CD14-positive monocyte (primary cell): ENCODE data around the gene KNSTRN. TPM values are rescaled to one million over a fixed set of nuclear protein-coding genes. Genes with fewer than 3 reads are reported as not detected.

Source experiments
- DNase-seq, 3 donors: peaks; one replicate each; pipeline ENCODE4 v3.0.0-alpha.2; 2011 to 2022
- H2AFZ ChIP-seq: 2 replicates; pipeline ENCODE4 v1.6.0; 2012; ENCODE audit warnings: mild to moderate bottlenecking, low read depth, low read length, inconsistent platforms; ENCODE audit not compliant: insufficient read depth, poor library complexity, severe bottlenecking
- H3K27ac ChIP-seq, 2 donors: 1 replicate in 1 of 2; 2 replicates in 1 of 2; pipeline ENCODE4 v1.5.1; 2012 to 2013; ENCODE audit warnings: low read length in 2 of 2, control low read depth in 1 of 2, inconsistent platforms in 1 of 2, low read depth in 1 of 2, mild to moderate bottlenecking in 1 of 2
- H3K27me3 ChIP-seq, 2 donors: one replicate each; pipeline versions ENCODE4 v1.6.0 to v1.6.1; 2011 to 2013; ENCODE audit warnings: low read length in 2 of 2; ENCODE audit not compliant: control insufficient read depth in 2 of 2, insufficient read depth in 2 of 2
- H3K36me3 ChIP-seq, 2 donors: replicated peaks in 1 of 2; 1 replicate in 1 of 2; 2 replicates in 1 of 2; pipeline versions ENCODE4 v1.5.1 to v1.6.1; 2012 to 2013; ENCODE audit warnings: low read length in 2 of 2, control low read depth in 1 of 2, inconsistent platforms in 1 of 2, mild to moderate bottlenecking in 1 of 2; ENCODE audit not compliant: insufficient read depth in 2 of 2, control insufficient read depth in 1 of 2
- H3K4me1 ChIP-seq, 2 donors: 1 replicate in 1 of 2; 2 replicates in 1 of 2; pipeline versions ENCODE4 v1.5.1 to v1.6.1; 2012 to 2013; ENCODE audit warnings: low read length in 2 of 2, control low read depth in 1 of 2, inconsistent platforms in 1 of 2, mild to moderate bottlenecking in 1 of 2, moderate library complexity in 1 of 2; ENCODE audit not compliant: insufficient read depth in 2 of 2, control insufficient read depth in 1 of 2
- H3K4me2 ChIP-seq: replicated peaks from 2 replicates; pipeline ENCODE3; 2012; ENCODE audit warnings: low read length, moderate library complexity, mild to moderate bottlenecking; ENCODE audit not compliant: poor library complexity, severe bottlenecking; ENCODE audit errors: extremely low read depth
- H3K4me3 ChIP-seq, 3 experiments: fragments of 200-600 bp in 1 of 3; sonication (generic) in 1 of 3; replicated peaks in 1 of 3; 1 replicate in 2 of 3; 2 replicates in 1 of 3; pipeline ENCODE4 v1.5.1; 2011 to 2013; ENCODE audit warnings: low read length in 3 of 3, mild to moderate bottlenecking in 3 of 3, control low read depth in 2 of 3, low read depth in 2 of 3, inconsistent platforms in 1 of 3, moderate library complexity in 1 of 3
- H3K79me2 ChIP-seq: 2 replicates; pipeline ENCODE4 v1.6.0; 2012; ENCODE audit warnings: mild to moderate bottlenecking, control low read depth, inconsistent platforms, low read length, moderate library complexity; ENCODE audit not compliant: insufficient read depth
- H3K9ac ChIP-seq: 2 replicates; pipeline ENCODE4 v1.6.0; 2017; ENCODE audit warnings: low read length, mild to moderate bottlenecking; ENCODE audit not compliant: insufficient read depth, poor library complexity, severe bottlenecking
- H3K9me3 ChIP-seq, 2 donors: replicated peaks in 1 of 2; 1 replicate in 1 of 2; 2 replicates in 1 of 2; pipeline versions ENCODE4 v1.5.1 to v1.6.1; 2012 to 2013; ENCODE audit warnings: low read length in 2 of 2, control low read depth in 1 of 2; ENCODE audit not compliant: control insufficient read depth in 1 of 2, insufficient read depth in 1 of 2
- H4K20me1 ChIP-seq: 2 replicates; pipeline ENCODE4 v1.6.0; 2012; ENCODE audit warnings: mild to moderate bottlenecking, low read length, control low read depth, moderate library complexity; ENCODE audit not compliant: insufficient read depth
- H3K27ac Mint-ChIP-seq, 7 donors: one replicate each; pipeline ENCODE4 v1.8.0; 2020; ENCODE audit warnings: mild to moderate bottlenecking in 7 of 7, mixed read lengths in 7 of 7, moderate library complexity in 6 of 7, inconsistent platforms in 2 of 7
- H3K27me3 Mint-ChIP-seq, 3 donors: one replicate each; pipeline ENCODE4 v1.8.0; 2021 to 2022; ENCODE audit warnings: low read depth in 3 of 3, mild to moderate bottlenecking in 3 of 3, mixed read lengths in 3 of 3, moderate library complexity in 3 of 3, inconsistent platforms in 1 of 3
- H3K36me3 Mint-ChIP-seq, 2 donors: one replicate each; pipeline ENCODE4 v1.8.0; 2020; ENCODE audit warnings: mixed read lengths in 2 of 2, inconsistent platforms in 1 of 2, mild to moderate bottlenecking in 1 of 2
- H3K4me1 Mint-ChIP-seq: one replicate; pipeline ENCODE4 v1.8.0; 2020; ENCODE audit warnings: mild to moderate bottlenecking, mixed read lengths
- H3K4me3 Mint-ChIP-seq, 2 donors: one replicate each; pipeline ENCODE4 v1.8.0; 2020; ENCODE audit warnings: mild to moderate bottlenecking in 2 of 2, mixed read lengths in 2 of 2, moderate library complexity in 1 of 2
- H3K9me3 Mint-ChIP-seq, 7 donors: one replicate each; pipeline ENCODE4 v1.8.0; 2020 to 2022; ENCODE audit warnings: mixed read lengths in 7 of 7, mild to moderate bottlenecking in 6 of 7, moderate library complexity in 6 of 7, inconsistent platforms in 2 of 7
- CTCF ChIP-seq: fragments of 200-600 bp; IDR thresholded peaks from one replicate; pipeline ENCODE4 v1.8.0; 2022; ENCODE audit warnings: antibody characterized with exemption, mild to moderate bottlenecking
- WGBS: methylation state at CpG from one replicate; pipeline ENCODE4 v1.1.5; 2013; ENCODE audit warnings: missing lambda C conversion rate; ENCODE audit not compliant: insufficient coverage; 5-methylcytosine and 5-hydroxymethylcytosine counted together
- intact Hi-C, 2 donors: fragments of 100-400 bp; cut with micrococcal nuclease; formaldehyde crosslinking; loops; one replicate each; pipeline versions ENCODE4 v1.15.0 to v1.15.1; 2023
- polyA plus RNA-seq, 3 donors: library from polyadenylated mRNA; depleted of rRNA in 1 of 3; unstranded in 2 of 3; stranded (reverse) in 1 of 3; fragments of 300-500 nt in 2 of 3; fragments of >200 nt in 1 of 3; fragmentation: Illumina TruSeq in 2 of 3; gene quantifications; 1 replicate in 2 of 3; 2 replicates in 1 of 3; pipeline ENCODE4 v1.2.3, GENCODE V29; 2012 to 2021

Gene KNSTRN
- polyA plus RNA-seq, 3 donors = 5.4 to 10.0 (median 7.9) TPM

- TF ChIP-seq CTCF = peak; percentile 99
- H3K9ac ChIP-seq = peak overlapping the region; percentile 53
- H3K4me3 ChIP-seq = peak overlapping the region; percentile 41 to 78 (median 62)
- H3K4me1 ChIP-seq = peaks cover 21 to 30% of the 10 kb centered on the region in 2 donors
- WGBS = 7% methylated on average over 91 of the region's 91 CpGs
- peaks cover 3% of the 10 kb centered on the region for H4K20me1 ChIP-seq
- peaks cover 5 to 6% of the 10 kb centered on the region in 2 donors for H3K36me3 Mint-ChIP-seq
- H3K4me2 ChIP-seq = peak overlapping the region; percentile 97
- H3K4me3 Mint-ChIP-seq = peak overlapping the region; percentile 76 to 91
- no peak overlapping the region for H3K27ac ChIP-seq
- H3K4me1 Mint-ChIP-seq = peaks cover 28% of the 10 kb centered on the region
- H2AFZ ChIP-seq = peak overlapping the region; percentile 94
- peak; percentile 91 to 93 (median 91) for DNase-seq
- intact Hi-C loops = loop anchor here (1.0 to 5.0 kb wide), 3 partner anchors 39 to 54 kb away; partner anchors contain the start of gene IVD (in 1 of the 2)
- H3K36me3 ChIP-seq = no peaks in the 10 kb centered on the region
- H3K27me3 ChIP-seq = no peaks in the 10 kb centered on the region
- H3K9me3 ChIP-seq = no peaks in the 10 kb centered on the region
- peaks cover 2 to 12% (median 6%) of the 10 kb centered on the region in 3 donors for H3K27me3 Mint-ChIP-seq
- H3K27ac Mint-ChIP-seq = peak overlapping the region in 5 of 7 donors; percentile 4 to 83 (median 58)
- H3K79me2 ChIP-seq = no peaks in the 10 kb centered on the region
- H3K9me3 Mint-ChIP-seq = no peaks in the 10 kb centered on the region
Observed at GRCh38 chr15:40367686-40368611, 14.6 kb upstream of the KNSTRN start.

- Histone ChIP-seq H3K4me1 (peaks cover 24 to 35% of the 10 kb centered on the region in 2 donors), H3K9ac (no peak overlapping the region), H3K4me2 (no peak overlapping the region), H3K27ac (no peak overlapping the region), H3K36me3 (no peaks in the 10 kb centered on the region), H3K27me3 (no peaks in the 10 kb centered on the region), H3K9me3 (no peaks in the 10 kb centered on the region), H3K4me3 (no peak overlapping the region), H3K79me2 (no peaks in the 10 kb centered on the region), H2AFZ (peak overlapping the region; percentile 78), H4K20me1 (no peaks in the 10 kb centered on the region)
- peaks cover 32% of the 10 kb centered on the region for H3K4me1 Mint-ChIP-seq
- TF ChIP-seq CTCF = no peak
- peaks cover 4 to 6% of the 10 kb centered on the region in 2 donors for H3K36me3 Mint-ChIP-seq
- no peak for DNase-seq
- no peak overlapping the region for H3K27ac Mint-ChIP-seq
- H3K27me3 Mint-ChIP-seq = peaks cover 2 to 8% (median 6%) of the 10 kb centered on the region in 3 donors
- intact Hi-C loops = loop anchor here (1.0 to 5.0 kb wide), 3 partner anchors 38 to 53 kb away; partner anchors contain the start of gene IVD (in 1 of the 2)
- H3K4me3 Mint-ChIP-seq = peak overlapping the region in 1 of 2 donors; percentile 57
- WGBS = 95% methylated on average over 23 of the region's 24 CpGs
- H3K9me3 Mint-ChIP-seq = no peaks in the 10 kb centered on the region
Observed at GRCh38 chr15:40368719-40369473, 13.6 kb upstream of the KNSTRN start.
